ENCODE measurements around the gene TRAF4. TPM values are rescaled to one million over a fixed set of nuclear protein-coding genes. Genes with fewer than 3 reads are reported as not detected.

Gene TRAF4
- total and polyA plus RNA-seq, 9 of the 15 experiments (the other 6 are each of a cell fraction or from before 2014, with no cell fraction given): 2.4 to 147 (median 72.4) TPM

- TF ChIP-seq ZNF717 (CRISPR knock-in tag; IDR thresholded peaks at IDR 0.05) (peak; percentile 30; the same call in 1 of the 2 replicates), ARID2 (IDR thresholded peaks at IDR 0.05) (no peak), CGGBP1 (CRISPR knock-in tag; IDR thresholded peaks at IDR 0.05) (0 out of 2 replicates have a peak, but pooled peaks have one; percentile 1), MGA (IDR thresholded peaks at IDR 0.05) (peak; percentile 40), ZNF165 (CRISPR knock-in tag; IDR thresholded peaks at IDR 0.05; ENCODE audit: borderline replicate concordance) (no peak), FOXP4 (CRISPR knock-in tag; IDR thresholded peaks at IDR 0.05; ENCODE audit: borderline replicate concordance) (no peak), HOXB6 (CRISPR knock-in tag; IDR thresholded peaks at IDR 0.05; ENCODE audit: borderline replicate concordance) (no peak), GABPB2 (CRISPR knock-in tag; conservative IDR thresholded peaks at IDR 0.05) (no peak), GTF2A2 (tag; IDR thresholded peaks at IDR 0.05) (peak; percentile 18; the same call in 1 of the 2 replicates), ZNF778 (CRISPR knock-in tag; IDR thresholded peaks at IDR 0.05) (no peak), CBX2 (IDR thresholded peaks at IDR 0.05; ENCODE audit: insufficient read depth, low read length, poor library complexity, severe bottlenecking) (no peak)
Measured at GRCh38 chr17:28743243-28744103, at the start of gene TRAF4 (continued).

Measured in K562 (cell line).